GM10266 (cell line): ENCODE data around the gene CACNB4.
A peak's percentile ranks its signal among the peaks of the same experiment; 100 is the strongest.
"Not testable (repeated sequence)": the region's sequence is repeated elsewhere in the genome, so short reads cannot be mapped to it uniquely, and the experiment has no call there.

Experiments used
- DNase-seq: peaks from one replicate; pipeline ENCODE4 v3.0.0; 2012; ENCODE audit errors: extremely low spot score
- CTCF ChIP-seq: IDR thresholded peaks from 2 replicates; pipeline ENCODE4 v1.5.1; 2012; ENCODE audit warnings: mild to moderate bottlenecking, low read depth; ENCODE audit not compliant: control insufficient read depth, insufficient read depth; ENCODE audit errors: missing control alignments

Gene CACNB4

GRCh38 chr2:152120430-152120829 lies 21.6 kb upstream of the CACNB4 start:
- TF ChIP-seq CTCF: no peak
- DNase-seq: no peak

GRCh38 chr2:152115952-152116351 lies 17.1 kb upstream of the CACNB4 start:
- no peak for TF ChIP-seq CTCF
- no peak for DNase-seq

GRCh38 chr2:152114366-152114765 lies 15.5 kb upstream of the CACNB4 start:
- no peak for DNase-seq
- TF ChIP-seq CTCF: no peak

GRCh38 chr2:152107140-152107539 lies 8.3 kb upstream of the CACNB4 start:
- not testable (repeated sequence) for DNase-seq

- DNase-seq: no peak
- TF ChIP-seq CTCF: no peak
Measured at GRCh38 chr2:152106464-152106863, 7.6 kb upstream of the CACNB4 start.

GRCh38 chr2:152103271-152103670 lies 4.4 kb upstream of the CACNB4 start:
- no peak for TF ChIP-seq CTCF
- no peak for DNase-seq

- DNase-seq: no peak
- TF ChIP-seq CTCF: no peak
Measured at GRCh38 chr2:152100961-152101360, 2.1 kb upstream of the CACNB4 start.

GRCh38 chr2:152099367-152100050 lies 665 bp upstream of the CACNB4 start:
- peak; percentile 55 for DNase-seq
- TF ChIP-seq CTCF: no peak
